SK-N-SH (cell line): ENCODE results near the gene TXNRD1.

Experiments used
- CTCF ChIP-seq: fragments of 200-600 bp; sonication (generic); IDR thresholded peaks from 2 replicates; pipeline ENCODE4 v1.6.1; 2017; ENCODE audit warnings: antibody characterized with exemption, mild to moderate bottlenecking, moderate library complexity
- MAX ChIP-seq: IDR thresholded peaks from 2 replicates; pipeline ENCODE4 v1.4.0; 2012; ENCODE audit warnings: low read depth
- NFIC ChIP-seq: IDR thresholded peaks from 2 replicates; pipeline ENCODE4 v1.4.0; 2012; ENCODE audit warnings: borderline replicate concordance
- POLR2AphosphoS5 ChIP-seq: IDR thresholded peaks from 2 replicates; pipeline ENCODE4 v1.6.1; 2012; ENCODE audit warnings: low read depth, low read length
- RAD21 ChIP-seq: IDR thresholded peaks from 2 replicates; pipeline ENCODE4 v1.6.1; 2012; ENCODE audit warnings: mild to moderate bottlenecking, low read length
- ZBTB33 ChIP-seq: IDR thresholded peaks from 2 replicates; pipeline ENCODE4 v1.4.0; 2012; ENCODE audit warnings: low read depth, borderline replicate concordance

GRCh38 chr12:104386461-104386860, 170.9 kb downstream of the TXNRD1 start:
- TF ChIP-seq CTCF: no peak
- no peak for TF ChIP-seq RAD21
- TF ChIP-seq NFIC: no peak
- TF ChIP-seq MAX: no peak
- TF ChIP-seq POLR2AphosphoS5: no peak
- TF ChIP-seq ZBTB33: no peak
